ENCODE results near the gene BHLHE23.
A peak's percentile ranks its signal among the peaks of the same experiment; 100 is the strongest.

Gene BHLHE23

DNA sequence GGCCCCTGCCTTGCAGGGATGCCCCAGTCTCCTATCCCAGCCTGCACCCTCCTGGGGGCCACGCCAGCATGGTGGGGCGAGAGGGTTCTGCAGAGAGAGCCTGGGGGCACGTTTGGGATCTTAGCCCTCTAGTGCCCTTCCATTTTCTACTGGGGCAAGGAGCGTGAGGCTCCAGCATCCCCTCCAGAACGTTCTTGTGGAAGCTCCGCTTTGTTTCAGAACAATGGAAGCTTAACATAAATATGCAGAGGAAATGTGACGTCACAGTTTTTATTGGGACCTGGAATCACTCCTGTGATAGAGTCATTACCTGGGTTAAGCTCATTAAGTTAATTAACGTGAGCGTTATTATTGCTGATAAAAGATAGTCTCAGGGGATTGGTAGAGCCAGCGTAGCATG is 19.6 kb downstream of the BHLHE23 start:
- no peak for DNase-seq

- DNase-seq = no peak
These were observed 20.4 kb downstream of the BHLHE23 start for GRCh38 chr20:62986257-62986800.

GRCh38 chr20:62985444-62985778 is 21.4 kb downstream of the BHLHE23 start:
- no peak for DNase-seq

GRCh38 chr20:62984666-62985443 is 21.9 kb downstream of the BHLHE23 start:
- DNase-seq = peak; percentile 60

- no peak for DNase-seq
These were observed 23.6 kb downstream of the BHLHE23 start for GRCh38 chr20:62983210-62983609.

DNA sequence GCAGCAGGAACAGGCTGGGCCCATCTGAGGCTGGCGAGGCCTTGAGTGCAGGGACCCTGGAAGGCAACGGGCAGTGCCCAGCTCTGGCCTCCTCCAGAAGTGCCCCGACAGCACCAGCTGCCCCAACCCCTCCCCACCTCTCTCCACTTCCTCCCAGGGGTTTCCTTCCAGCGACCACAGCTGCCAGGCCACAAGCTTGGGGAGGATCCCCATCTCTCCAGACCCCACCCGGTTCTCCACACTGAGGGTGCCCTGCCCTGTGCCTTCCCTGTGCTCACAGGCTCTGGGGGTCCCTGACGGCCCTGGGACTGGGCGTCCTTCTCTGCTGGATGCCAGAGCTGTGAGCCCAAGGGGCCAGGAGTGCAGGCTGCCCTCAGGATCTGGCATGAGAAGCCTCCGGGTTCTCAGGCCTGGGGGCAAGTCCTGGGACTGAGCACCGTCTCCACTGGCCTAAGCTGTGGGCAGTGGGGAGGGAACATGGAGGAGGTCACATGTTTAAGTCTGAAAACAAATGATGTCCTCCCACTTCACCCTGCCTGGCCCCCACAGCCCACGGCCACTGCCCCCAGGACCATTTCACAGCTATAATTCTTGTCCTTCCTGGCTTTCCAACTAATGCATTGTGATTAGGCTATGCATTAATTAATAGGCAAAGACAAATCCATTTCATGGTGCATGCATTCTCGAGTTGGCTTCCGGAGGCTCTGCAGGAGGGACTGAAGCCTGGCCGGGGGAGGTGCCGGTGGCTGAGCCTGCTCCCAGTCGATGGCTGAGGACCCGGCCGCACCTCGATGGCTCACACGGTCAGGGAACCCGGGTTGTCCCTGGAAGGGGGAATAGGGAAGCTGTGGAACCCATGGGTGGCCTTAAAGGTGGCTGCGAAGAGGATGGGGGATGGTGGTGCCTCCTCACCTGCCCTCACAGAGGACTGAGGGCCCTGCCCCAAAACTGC is 24.4 kb downstream of the BHLHE23 start:
- no peak for DNase-seq

- DNase-seq = peak; percentile 68
These were observed 25.8 kb downstream of the BHLHE23 start for GRCh38 chr20:62980970-62981369.

DNA sequence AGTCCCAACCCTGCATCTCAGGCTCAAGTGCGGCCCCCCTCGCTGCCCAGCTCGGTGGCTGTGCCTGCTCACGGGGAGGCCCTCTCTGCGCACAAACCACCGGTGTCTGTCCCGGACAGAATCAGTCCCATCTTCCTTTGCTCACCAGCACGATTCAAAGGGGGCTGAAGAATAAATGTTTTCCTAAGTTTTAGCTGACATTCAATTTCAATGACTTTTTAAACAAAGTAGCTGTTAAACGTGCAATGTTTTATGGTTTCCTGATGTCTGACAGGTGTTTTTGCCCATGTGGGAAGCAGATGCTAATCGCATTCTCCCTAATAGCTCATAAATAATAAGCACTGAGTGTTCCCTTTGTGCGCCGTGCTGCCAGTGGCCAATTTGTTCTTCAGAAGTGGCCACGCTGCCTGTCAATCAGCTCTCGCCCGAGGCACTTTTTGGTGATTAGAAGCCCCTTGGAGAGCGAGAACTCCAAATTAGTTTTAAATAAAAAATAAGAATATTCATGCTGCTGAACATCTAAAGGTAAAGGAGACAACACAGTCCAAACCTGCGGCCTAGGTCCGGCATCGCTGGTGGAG is 26.3 kb downstream of the BHLHE23 start:
- peak; percentile 87 for DNase-seq

DNA sequence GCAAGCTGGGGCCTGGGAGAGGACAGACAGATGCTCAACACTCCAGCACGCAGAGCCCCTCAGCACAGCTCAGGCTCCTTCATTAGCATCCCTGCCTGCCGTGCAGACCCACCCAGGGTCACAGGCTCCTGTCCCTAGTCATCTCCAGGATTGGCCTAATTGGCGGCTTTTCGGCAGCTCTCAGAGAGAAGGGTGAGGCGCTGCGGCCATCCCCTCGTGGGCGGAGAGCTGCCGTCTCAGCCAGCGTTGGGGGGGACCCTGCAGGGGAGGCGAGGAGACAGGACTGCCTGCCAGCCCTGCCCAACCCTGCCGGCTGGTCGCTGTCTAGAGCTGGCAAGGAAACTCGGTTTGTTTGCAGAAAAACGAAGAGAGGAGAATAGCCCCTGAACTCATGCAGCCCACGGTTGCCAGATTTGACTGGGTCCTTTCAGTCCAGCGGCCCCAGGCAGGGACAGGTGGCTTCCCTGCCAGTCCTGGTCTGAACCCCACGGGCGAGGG is 26.8 kb downstream of the BHLHE23 start:
- peak; percentile 41 for DNase-seq

- DNase-seq = no peak
These were observed 27.5 kb downstream of the BHLHE23 start for GRCh38 chr20:62979310-62979709.

- DNase-seq = no peak
These were observed 28.2 kb downstream of the BHLHE23 start for GRCh38 chr20:62978561-62978943.

DNA sequence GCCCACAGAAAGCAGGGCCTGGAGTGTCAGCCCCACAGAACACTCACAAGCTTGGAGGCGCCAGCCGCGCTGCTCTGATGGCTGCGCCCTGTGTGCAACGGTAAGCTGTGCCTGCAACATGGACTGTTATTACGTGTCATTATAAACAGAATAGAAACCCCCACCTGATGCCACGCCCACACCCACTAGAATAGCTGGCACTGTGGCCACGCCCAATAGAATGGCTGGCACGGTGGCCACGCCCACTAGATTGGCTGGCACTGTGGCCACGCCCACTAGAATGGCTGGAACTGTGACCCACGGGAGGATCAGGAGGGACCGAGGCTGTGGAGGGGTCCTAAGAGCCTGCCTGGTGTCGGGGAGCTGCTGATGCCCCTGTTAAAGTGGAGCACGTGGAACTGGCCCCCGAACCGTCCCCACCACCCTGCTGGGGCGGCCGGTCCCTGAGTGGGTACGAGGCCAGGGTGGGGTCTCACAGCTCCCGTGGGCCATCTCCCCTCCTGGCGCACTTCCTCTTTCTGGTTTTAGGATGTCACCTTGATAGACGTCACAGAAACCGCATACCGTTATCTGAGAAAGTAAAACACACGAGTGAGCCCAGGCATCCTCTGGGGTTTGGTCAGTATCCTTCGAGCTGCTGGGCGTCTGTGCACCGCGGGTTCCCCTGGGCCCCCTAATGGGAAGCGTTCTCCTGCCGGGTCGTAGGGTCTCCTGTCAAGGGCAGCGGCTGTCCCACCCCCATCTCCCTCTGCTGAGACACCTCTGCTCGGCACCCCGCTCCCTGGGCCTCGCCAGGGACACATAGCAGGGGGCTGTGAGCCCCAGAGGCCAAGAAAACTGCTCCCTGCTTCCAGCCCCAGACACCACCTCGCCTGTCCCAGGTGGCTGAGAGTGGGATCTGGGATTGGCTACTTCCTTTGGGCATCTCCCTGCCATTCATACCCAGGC is 28.9 kb downstream of the BHLHE23 start:
- DNase-seq = no peak

- no peak for DNase-seq
These were observed 29.9 kb downstream of the BHLHE23 start for GRCh38 chr20:62976886-62977285.

DNA sequence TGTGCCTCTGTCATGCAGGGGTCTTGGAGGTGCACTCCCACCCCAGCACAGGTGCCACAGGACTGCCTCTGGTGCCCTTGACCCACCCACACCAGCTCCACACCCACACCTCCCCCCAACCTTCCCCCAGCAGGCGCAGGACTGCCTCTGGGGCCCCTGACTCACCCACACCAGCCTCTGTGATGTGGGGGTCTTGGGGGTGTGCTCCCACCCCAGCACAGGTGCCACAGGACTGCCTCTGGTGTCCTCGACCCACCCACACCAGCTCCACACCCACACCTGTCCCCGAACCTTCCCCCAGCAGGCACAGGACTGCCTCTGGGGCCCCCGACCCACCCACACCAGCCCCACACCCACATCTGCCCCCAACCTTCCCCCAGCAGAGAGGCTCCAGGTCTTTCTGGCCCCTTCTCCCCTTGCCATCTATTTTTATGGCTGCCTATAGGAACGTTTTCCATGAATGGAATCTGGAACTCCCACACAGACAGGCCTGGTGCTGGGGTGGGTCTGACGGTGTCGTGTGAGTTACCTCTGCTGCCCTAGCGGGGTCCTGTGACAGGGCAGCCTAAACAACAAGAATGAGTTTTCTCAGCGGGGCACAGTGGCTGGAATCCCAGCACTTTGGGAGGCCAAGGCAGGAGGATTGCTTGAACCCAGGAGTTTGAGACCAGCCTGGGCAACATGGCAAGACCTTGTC is 30.8 kb downstream of the BHLHE23 start:
- DNase-seq = no peak

DNA sequence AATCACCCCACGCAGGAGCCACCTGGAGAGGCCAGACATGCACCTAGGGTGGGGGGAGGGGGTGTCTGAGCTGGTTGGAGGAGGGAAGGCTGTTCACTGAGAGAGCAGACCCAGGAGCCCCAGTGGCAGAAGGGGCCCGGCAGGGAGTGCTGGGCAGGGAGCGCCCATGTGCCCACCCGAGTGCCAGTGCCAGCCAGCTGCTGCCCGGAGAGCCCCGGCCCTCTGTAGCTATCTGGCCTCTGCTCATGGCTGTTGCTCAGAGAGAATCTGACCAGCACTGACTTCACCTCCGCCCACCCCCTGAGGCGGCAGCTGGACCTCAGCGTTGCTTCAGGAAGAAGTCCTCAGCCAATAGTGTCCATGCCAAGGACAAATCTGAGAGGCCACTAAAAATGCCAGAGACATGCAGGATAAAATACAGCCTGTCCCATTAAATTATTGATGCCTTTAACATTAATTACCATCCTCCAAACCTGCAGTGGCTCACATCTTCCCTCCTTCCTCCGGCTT is 31.5 kb downstream of the BHLHE23 start:
- no peak for DNase-seq

GRCh38 chr20:62972845-62973745 is 33.7 kb downstream of the BHLHE23 start:
- no peak for DNase-seq

GRCh38 chr20:62971950-62972844 is 34.6 kb downstream of the BHLHE23 start:
- peak; percentile 81 for DNase-seq

GRCh38 chr20:62971211-62971949 is 35.4 kb downstream of the BHLHE23 start:
- no peak for DNase-seq
